Neural progenitor cell (in vitro differentiated cells): ENCODE results near the gene PTGES2.

Experiments used
- EZH2phosphoT487 ChIP-seq: fragments of 200-600 bp; sonication (generic); IDR thresholded peaks from 2 replicates; pipeline ENCODE4 v1.6.1; 2017; ENCODE audit warnings: antibody characterized with exemption
- TF ChIP-seq, protein P1 (sequence below): fragments of 200-600 bp; sonication (generic); IDR thresholded peaks from 2 replicates; pipeline ENCODE4 v1.5.1; 2017; ENCODE audit warnings: antibody characterized with exemption, mild to moderate bottlenecking

DNA sequence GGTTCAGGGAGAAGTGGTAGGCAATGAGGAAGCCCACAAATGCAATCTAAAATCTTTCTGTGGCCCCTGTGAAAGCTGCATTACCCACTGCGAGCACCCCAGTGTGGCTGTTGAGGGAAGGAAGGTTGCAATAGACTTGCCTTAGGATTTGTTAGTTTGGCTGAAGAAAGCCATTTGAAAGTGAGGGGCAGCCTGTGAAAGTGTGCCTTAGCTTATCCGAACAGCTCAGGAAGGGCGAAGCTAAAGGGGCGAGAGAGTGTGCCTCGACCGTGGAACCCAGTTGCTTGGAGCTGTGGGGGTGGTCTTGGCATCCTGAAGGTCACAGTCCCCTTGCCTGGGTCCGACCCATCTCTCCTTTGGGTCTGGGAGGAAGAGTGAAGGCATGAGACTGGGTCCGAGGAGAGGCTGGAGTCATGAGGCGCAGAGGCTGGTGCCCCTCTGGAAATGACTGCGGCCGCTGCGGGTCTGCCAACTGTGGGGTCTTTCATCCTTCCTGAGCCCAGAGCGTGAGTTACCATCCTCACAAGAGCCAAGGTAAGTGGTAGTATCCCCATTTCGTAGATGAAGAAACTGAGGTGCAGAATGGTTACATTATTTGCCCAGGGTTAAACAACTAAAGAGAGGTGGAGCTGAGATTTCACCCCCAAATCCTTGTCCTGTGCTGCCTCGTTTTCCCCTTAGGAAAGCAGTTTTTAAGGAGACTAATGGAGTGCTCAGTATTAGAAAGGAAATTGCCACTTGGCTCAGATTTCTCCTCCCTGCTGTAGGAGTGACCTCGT is 35.1 kb downstream of the PTGES2 start:
- TF ChIP-seq, protein P1, sequence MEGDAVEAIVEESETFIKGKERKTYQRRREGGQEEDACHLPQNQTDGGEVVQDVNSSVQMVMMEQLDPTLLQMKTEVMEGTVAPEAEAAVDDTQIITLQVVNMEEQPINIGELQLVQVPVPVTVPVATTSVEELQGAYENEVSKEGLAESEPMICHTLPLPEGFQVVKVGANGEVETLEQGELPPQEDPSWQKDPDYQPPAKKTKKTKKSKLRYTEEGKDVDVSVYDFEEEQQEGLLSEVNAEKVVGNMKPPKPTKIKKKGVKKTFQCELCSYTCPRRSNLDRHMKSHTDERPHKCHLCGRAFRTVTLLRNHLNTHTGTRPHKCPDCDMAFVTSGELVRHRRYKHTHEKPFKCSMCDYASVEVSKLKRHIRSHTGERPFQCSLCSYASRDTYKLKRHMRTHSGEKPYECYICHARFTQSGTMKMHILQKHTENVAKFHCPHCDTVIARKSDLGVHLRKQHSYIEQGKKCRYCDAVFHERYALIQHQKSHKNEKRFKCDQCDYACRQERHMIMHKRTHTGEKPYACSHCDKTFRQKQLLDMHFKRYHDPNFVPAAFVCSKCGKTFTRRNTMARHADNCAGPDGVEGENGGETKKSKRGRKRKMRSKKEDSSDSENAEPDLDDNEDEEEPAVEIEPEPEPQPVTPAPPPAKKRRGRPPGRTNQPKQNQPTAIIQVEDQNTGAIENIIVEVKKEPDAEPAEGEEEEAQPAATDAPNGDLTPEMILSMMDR, result no peak
- no peak for TF ChIP-seq EZH2phosphoT487
